ENCODE data around the gene SHISA8. TPM values are rescaled to one million over a fixed set of nuclear protein-coding genes. Genes with fewer than 3 reads are reported as not detected.

SHISA8 gene
- total RNA-seq, 1 donor = not detected

DNA sequence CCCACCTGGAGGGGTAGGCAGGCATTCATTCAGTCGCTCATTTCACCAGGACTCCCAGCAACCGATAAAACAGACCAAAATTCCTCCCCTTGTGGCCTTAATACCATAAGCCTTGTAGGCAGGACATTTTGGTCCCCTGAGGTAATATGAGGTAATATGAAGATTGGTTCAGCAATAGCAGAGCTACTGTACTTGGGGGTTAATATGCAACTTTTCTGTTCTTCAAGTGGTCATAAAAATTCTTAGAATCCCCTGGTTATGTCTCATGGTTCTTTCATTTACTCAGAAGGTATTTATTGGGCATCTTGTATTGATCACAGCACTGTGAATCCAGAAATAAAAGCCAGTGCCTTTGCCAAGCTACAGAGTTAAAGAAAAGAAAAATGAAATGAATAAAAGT, 29.8 kb downstream of the SHISA8 start:
- no peak for TF ChIP-seq CTCF (IDR thresholded peaks at IDR 0.05; ENCODE audit: insufficient read depth, low read depth, low read length)
- no peak for DNase-seq (ENCODE audit: low read depth)
- H3K4me3 ChIP-seq (ENCODE audit: low read depth, low read length) = no peak overlapping the region

GRCh38 chr22:41883400-41883799, 31.5 kb downstream of the SHISA8 start:
- TF ChIP-seq CTCF (IDR thresholded peaks at IDR 0.05; ENCODE audit: insufficient read depth, low read depth, low read length) = no peak
- DNase-seq (ENCODE audit: low read depth) = no peak
- no peak overlapping the region for H3K4me3 ChIP-seq (ENCODE audit: low read depth, low read length)

DNA sequence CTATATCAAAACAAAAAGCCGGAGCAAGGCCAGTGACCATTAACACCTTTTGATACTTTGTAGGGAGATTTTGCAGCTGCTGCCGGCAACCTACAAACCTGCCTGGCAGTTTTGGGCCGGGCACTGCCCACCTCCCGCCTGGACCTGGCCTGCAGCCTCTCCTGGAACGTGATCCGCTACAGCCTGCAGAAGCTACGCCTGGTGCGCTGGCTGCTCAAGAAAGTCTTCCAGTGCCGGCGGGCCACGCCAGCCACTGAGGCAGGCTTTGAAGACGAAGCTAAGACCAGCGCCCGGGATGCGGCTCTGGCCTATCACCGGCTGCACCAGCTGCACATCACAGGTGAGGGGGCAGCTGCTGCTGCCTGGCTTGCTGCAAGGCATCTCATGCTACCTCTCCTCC, 34.2 kb downstream of the SHISA8 start:
- no peak for TF ChIP-seq CTCF (IDR thresholded peaks at IDR 0.05; ENCODE audit: insufficient read depth, low read depth, low read length)
- DNase-seq (ENCODE audit: low read depth) = no peak
- no peak overlapping the region for H3K4me3 ChIP-seq (ENCODE audit: low read depth, low read length)

- DNase-seq (ENCODE audit: low read depth) = no peak
- TF ChIP-seq CTCF (IDR thresholded peaks at IDR 0.05; ENCODE audit: insufficient read depth, low read depth, low read length) = no peak
Measured at GRCh38 chr22:41876675-41877074, 38.2 kb downstream of the SHISA8 start.

DNA sequence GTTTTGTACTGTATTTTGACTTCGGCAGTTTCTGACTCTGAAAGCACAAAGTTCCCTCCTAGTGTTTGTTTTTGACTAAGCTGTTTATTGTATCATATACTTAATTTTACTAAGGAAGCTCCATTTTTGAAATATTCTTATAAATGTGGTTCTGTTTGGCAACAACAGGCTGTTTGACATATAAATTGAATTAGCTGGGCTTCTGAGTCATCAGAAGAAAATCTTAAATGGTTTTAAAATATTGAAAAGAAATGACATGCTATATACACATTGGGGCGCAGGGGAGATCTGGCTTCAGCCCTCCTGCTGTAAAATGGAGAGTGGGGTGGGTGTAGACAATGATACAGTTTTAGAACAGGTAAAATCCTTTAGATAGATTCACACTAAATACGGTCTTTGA, 38.6 kb downstream of the SHISA8 start:
- no peak for DNase-seq (ENCODE audit: low read depth)
- TF ChIP-seq CTCF (IDR thresholded peaks at IDR 0.05; ENCODE audit: insufficient read depth, low read depth, low read length) = no peak
- no peak overlapping the region for H3K4me3 ChIP-seq (ENCODE audit: low read depth, low read length)

More at GRCh38 chr22:41876675-41877074, 38.2 kb downstream of the SHISA8 start:
- no peak overlapping the region for H3K4me3 ChIP-seq (ENCODE audit: low read depth, low read length)

GRCh38 chr22:41875531-41876270, 39.2 kb downstream of the SHISA8 start:
- no peak for TF ChIP-seq CTCF (IDR thresholded peaks at IDR 0.05; ENCODE audit: insufficient read depth, low read depth, low read length)
- DNase-seq (ENCODE audit: low read depth) = no peak
- H3K4me3 ChIP-seq (ENCODE audit: low read depth, low read length) = no peak overlapping the region

DNA sequence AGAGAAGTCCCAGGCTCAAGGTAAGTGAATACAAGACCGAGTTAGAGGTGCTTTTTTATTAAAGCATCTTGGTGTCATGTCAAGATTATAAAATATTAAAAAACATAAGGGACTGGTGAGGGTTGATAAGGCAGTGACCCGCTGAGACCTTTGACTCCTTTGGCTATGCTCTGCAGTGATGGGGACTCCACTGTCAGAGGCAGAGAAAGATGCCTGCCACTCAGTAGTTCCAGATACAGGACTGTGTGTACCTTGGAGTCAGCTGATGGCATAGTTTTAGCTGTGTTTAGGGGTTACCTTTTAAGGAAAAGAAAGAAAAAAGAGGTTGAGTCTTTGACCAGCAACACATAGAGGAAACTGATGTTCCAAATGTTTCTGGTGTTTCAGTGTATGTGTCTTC, 40.8 kb downstream of the SHISA8 start:
- TF ChIP-seq CTCF (IDR thresholded peaks at IDR 0.05; ENCODE audit: insufficient read depth, low read depth, low read length) = no peak
- no peak for DNase-seq (ENCODE audit: low read depth)
- H3K4me3 ChIP-seq (ENCODE audit: low read depth, low read length) = no peak overlapping the region
